GM08714 (cell line): ENCODE results near the gene PIH1D1.

Experiments used
- H3K4me3 ChIP-seq: fragments of 200-500 bp; sonication (Bioruptor generic); 2 replicates; pipeline ENCODE4 v1.5.1; 2014; ENCODE audit warnings: mild to moderate bottlenecking, low read length, inconsistent platforms
- ZNF274 ChIP-seq: IDR thresholded peaks from 2 replicates; pipeline ENCODE4 v1.6.1; 2012; ENCODE audit warnings: mild to moderate bottlenecking, low read depth, low read length

Gene PIH1D1

DNA sequence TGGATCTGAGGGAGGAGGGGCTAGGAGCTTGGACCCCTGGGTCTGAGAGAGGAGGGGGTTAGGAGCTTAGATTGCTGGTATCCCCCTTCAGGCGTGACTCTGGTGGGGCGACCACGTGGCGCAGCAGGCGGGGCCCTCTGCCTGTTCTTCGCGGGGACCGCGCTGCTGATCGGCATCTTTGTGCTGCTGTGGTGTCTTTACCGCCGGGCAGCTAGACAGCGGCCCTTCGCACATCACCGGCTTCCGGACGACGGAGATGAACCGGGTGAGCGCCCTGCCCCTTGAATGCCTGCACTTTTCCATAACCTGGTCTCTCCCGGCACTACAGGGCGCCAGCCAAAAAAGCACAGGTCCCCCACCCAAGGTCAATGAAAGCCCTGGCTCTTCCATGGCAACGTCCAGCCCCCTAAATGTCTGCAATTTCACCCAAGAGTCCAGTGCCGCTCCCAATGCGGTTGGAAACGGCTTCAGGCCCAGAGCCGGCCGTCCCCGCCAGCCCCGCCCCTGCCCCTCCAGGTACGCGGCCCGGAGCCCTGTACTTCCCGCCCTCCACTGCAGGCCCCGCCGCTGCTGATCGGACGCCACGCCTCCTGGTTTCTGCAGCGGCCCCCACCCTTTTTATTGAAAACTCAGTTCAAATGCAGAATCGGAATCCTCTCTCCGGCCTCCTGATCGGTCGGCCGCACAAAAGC, 23.6 kb downstream of the PIH1D1 start:
- no peak for TF ChIP-seq ZNF274
- no peak overlapping the region for H3K4me3 ChIP-seq

- no peak overlapping the region for H3K4me3 ChIP-seq
- no peak for TF ChIP-seq ZNF274
Measured at GRCh38 chr19:49427339-49427738, 24.3 kb downstream of the PIH1D1 start.

DNA sequence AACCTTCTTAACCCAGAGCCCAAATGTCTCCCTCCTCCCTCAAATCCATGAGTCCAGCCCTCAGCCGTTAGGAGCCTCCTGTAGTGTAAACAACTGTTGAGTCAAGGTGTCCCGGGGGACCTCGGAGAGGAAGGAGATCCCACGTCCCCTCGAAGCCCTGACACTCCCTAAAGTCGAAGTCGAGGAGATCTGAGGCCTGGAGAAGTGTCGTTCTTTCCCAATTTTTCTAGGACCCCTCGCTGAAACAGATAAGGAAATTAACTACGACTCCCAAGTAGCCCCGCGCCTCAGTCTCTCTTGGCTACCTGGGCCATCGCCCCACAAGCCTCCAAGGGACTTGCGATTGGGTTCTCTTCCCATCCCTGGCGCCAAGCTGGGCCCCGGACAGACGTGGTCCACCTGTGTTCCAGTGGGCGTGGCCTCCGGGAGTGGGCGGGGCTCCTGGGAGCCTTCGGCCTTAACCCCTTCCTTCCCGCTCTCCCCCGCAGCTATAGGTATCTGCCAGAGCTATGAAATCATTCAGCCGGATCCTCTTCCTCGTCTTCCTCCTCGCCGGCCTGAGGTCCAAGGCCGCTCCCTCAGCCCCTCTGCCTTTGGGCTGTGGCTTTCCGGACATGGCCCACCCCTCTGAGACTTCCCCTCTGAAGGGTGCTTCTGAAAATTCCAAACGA, 25.6 kb downstream of the PIH1D1 start:
- H3K4me3 ChIP-seq = no peak overlapping the region
- no peak for TF ChIP-seq ZNF274

DNA sequence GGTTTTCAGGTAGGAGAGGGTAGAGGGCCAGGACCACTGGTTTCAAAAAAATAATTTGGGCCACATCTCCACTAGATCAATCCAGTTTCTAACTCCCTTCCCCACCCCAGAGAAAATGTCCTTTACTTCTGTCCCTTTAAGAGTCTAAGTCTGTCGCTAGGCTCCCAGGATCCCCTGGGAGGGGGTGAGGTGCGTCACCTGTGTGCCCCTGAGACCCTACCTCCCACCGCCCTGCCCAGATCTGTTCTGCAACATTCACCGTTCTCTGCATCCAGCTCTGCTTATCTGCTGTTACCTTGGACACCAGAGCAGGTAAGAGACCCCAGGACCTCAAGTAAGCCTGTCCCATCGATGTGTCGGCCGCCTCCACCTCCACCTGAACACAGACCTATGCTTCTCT, 26.4 kb downstream of the PIH1D1 start, which contains the start of gene GFY:
TSS of gene GFY (plus strand) at position 211 of the 400 bp plus-strand sequence. CDS start 1,043 bp downstream, outside the sequence.
- TF ChIP-seq ZNF274 = no peak
- H3K4me3 ChIP-seq = no peak within 1 kb of the TSS

DNA sequence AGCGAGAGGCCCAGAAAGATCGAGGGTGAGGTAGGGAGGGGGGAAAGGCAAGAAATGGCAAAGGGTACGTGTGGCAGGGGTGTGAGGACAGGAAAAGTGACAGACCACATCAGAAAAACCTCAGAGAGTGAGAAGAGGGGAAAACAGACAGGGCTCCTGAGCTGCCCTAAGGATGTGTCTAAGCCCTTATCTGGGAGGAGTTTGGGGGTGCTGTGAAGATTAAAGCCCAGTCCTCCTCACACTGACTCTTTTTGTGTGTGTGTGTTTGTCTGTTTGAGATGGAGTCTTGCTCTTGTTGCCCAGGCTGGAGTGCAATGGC, 27.7 kb downstream of the PIH1D1 start:
- no peak overlapping the region for H3K4me3 ChIP-seq
- no peak for TF ChIP-seq ZNF274

GRCh38 chr19:49423071-49423984, 28.3 kb downstream of the PIH1D1 start, which contains the start of gene PTH2:
Gene PTH2, minus strand, starts transcription at chr19:49423441. Its CDS starts 102 bp downstream, at chr19:49423339.
- no peak within 1 kb of the TSS for H3K4me3 ChIP-seq
- no peak for TF ChIP-seq ZNF274

DNA sequence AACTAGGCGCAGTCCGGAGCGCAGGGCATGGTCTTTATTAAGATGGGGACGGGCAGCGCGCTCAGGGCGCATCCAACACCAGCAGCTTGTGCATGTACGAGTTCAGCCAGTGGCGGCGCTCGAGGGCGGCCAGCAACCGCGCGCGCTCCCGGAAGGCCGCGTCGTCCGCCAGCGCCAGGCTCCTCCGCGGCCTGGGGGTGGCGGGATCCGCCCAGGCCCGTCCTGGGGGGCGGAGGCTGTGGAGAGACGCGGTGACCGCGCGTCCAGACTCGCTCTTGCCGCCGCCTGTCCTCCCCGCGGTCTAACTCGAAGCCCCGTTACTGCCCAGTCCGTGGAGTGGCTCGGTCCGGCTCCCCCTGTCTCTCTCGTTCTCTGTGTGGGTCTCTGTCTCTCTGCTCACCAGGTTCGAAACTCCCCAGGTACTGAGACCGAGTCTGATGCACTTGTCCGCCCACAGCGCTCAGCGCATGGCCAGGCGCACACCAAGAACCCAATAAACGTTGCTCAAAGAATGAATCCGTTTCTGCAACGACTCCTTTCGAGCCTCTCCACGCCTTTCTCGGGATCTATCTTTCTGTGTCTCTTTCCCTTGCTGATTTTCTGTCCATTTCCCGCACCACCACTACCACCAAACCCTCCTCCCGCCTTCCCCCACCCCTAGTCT, 29.1 kb downstream of the PIH1D1 start:
- no peak for TF ChIP-seq ZNF274
- no peak overlapping the region for H3K4me3 ChIP-seq

GRCh38 chr19:49421878-49422202, 29.8 kb downstream of the PIH1D1 start:
- no peak for TF ChIP-seq ZNF274
- no peak overlapping the region for H3K4me3 ChIP-seq

DNA sequence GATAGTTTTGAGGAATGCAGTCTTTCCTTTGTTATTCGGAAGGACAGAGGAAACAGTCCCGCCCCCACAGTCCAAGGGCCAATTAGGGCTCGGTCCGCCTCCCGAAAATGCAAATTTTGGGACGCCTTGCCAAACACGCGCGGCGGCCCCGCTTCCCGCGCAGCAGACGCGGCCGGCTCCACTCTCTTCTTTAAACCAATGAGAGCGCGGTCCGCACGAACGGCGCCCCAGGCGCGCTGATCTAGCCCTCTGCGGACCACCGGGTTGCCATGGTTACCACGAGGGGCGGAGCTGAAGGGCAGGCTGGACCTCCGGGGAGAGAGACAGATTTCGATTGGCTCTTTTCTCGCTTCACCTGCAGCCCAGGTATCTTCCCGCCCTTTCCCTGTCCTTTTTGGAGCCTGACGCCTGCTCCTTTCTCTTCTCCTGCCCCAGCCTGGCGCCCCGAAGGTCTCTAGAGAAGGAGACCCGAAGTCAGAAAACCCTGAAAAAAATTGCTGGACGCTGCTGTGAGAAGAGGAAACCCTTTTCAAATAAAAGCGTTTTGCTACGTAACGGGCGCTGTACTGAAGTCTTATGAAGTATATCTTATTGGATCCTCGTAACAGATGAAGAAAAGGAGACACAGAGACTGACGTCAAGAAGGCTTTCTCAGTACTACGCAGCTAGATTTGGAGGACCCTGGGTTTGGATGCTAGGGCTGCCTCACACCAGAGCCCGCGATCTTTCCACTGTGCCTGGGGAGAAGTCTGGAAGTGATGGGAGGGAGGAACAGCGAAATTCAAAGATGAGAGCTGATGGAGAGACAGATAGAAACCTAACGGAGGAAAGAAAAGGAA, 30.4 kb downstream of the PIH1D1 start:
- H3K4me3 ChIP-seq = no peak overlapping the region
- TF ChIP-seq ZNF274 = no peak

GRCh38 chr19:49420227-49420626, 31.4 kb downstream of the PIH1D1 start:
- no peak for TF ChIP-seq ZNF274
- no peak overlapping the region for H3K4me3 ChIP-seq

- no peak overlapping the region for H3K4me3 ChIP-seq
- no peak for TF ChIP-seq ZNF274
Measured at GRCh38 chr19:49419173-49419572, 32.4 kb downstream of the PIH1D1 start.

DNA sequence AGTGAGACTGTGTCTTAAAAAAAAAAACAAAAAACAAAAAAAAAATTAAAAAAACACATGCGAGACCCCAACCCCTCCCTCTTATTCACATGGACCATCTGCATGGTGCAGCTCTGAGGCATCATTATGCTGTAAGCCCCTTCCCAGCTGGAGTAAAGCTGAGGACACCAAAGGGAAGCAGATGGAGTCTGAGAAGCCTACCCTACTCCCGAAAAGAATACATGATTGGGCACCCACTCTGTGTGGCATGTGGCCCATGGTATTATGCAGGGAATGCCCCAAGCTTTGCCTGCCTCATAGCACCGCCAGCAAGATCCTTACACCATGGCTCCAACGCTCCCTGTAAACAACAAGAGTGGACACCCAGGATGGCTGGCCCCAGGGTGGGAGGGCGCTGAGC, 33.1 kb downstream of the PIH1D1 start:
- H3K4me3 ChIP-seq = no peak overlapping the region
- no peak for TF ChIP-seq ZNF274

- TF ChIP-seq ZNF274 = no peak
- H3K4me3 ChIP-seq = no peak overlapping the region
Measured at GRCh38 chr19:49417088-49417487, 34.5 kb downstream of the PIH1D1 start.
